ENCODE data around the gene FAM241A.

Gene FAM241A

DNA sequence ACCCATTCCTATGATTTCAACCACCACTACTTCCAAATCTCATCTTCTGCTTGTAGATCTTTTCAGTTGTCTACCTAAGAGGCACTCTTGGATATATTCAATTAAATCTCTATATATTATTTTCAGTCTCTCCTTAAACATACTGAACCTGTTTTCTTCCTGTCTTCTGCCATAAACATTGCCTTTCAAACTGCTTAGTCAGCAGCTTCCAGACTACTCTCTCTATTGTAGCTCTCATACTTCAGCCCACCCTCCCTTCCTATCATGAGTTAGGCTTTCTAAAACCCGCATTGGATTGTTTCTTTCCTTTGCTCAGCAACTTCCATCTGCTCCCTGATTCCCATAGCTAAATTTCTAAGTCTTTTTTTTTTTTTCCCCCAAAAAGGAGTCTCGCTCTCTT is 90.8 kb downstream of the FAM241A start:
- no peak for ATAC-seq
- no peak for TF ChIP-seq ESRRG (CRISPR knock-in tag; IDR thresholded peaks at IDR 0.05)
- TF ChIP-seq TCF4 (CRISPR knock-in tag; IDR thresholded peaks at IDR 0.05; ENCODE audit: borderline replicate concordance), result no peak
- TF ChIP-seq ZFP30 (CRISPR knock-in tag; IDR thresholded peaks at IDR 0.05), result no peak
- no peak for TF ChIP-seq BACH2 (CRISPR knock-in tag; IDR thresholded peaks at IDR 0.05; ENCODE audit: borderline replicate concordance)
- TF ChIP-seq, protein P1, sequence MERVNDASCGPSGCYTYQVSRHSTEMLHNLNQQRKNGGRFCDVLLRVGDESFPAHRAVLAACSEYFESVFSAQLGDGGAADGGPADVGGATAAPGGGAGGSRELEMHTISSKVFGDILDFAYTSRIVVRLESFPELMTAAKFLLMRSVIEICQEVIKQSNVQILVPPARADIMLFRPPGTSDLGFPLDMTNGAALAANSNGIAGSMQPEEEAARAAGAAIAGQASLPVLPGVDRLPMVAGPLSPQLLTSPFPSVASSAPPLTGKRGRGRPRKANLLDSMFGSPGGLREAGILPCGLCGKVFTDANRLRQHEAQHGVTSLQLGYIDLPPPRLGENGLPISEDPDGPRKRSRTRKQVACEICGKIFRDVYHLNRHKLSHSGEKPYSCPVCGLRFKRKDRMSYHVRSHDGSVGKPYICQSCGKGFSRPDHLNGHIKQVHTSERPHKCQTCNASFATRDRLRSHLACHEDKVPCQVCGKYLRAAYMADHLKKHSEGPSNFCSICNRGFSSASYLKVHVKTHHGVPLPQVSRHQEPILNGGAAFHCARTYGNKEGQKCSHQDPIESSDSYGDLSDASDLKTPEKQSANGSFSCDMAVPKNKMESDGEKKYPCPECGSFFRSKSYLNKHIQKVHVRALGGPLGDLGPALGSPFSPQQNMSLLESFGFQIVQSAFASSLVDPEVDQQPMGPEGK (CRISPR knock-in tag; IDR thresholded peaks at IDR 0.05; ENCODE audit: borderline replicate concordance), result no peak
- TF ChIP-seq OSR1 (CRISPR knock-in tag; IDR thresholded peaks at IDR 0.05), result no peak
- TF ChIP-seq ARNTL (CRISPR knock-in tag; IDR thresholded peaks at IDR 0.05; ENCODE audit: borderline replicate concordance, low read depth), result no peak
- TF ChIP-seq CSDC2 (CRISPR knock-in tag; IDR thresholded peaks at IDR 0.05), result no peak

DNA sequence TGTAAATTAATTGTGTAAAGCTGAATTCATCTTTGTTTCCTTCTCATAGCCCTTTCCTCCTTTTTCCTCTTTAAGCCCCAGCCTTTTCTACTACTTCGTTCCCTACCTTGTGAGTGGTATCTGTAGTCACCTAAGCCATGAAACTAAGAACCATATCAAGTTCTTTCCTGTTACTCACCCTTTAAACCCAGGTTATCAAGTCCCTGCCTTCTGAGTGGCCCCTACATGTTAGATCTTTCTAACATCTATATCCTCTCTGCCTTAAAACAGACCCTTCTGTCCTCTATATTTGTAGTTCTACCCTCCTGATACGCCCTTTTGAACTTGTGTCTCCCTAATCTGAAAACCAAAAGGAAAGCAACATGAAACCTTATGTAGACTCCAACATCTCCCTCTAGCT is 93.6 kb downstream of the FAM241A start:
- no peak for TF ChIP-seq ZNF565 (CRISPR knock-in tag; conservative IDR thresholded peaks at IDR 0.05; ENCODE audit: low read depth)
- no peak for TF ChIP-seq TSHZ2 (CRISPR knock-in tag; IDR thresholded peaks at IDR 0.05)
- TF ChIP-seq TOX (CRISPR knock-in tag; IDR thresholded peaks at IDR 0.05; ENCODE audit: borderline replicate concordance), result no peak
- TF ChIP-seq ESRRG (CRISPR knock-in tag; IDR thresholded peaks at IDR 0.05), result no peak
- no peak for TF ChIP-seq PPARA (CRISPR knock-in tag; IDR thresholded peaks at IDR 0.05; ENCODE audit: borderline replicate concordance)
- no peak for TF ChIP-seq ZFP30 (CRISPR knock-in tag; IDR thresholded peaks at IDR 0.05)
- no peak for TF ChIP-seq SNAI2 (CRISPR knock-in tag; IDR thresholded peaks at IDR 0.05)
- no peak for TF ChIP-seq BACH2 (CRISPR knock-in tag; IDR thresholded peaks at IDR 0.05; ENCODE audit: borderline replicate concordance)
- TF ChIP-seq RARB (CRISPR knock-in tag; IDR thresholded peaks at IDR 0.05), result no peak
- no peak for ATAC-seq

All from SK-N-SH treated with all-trans-retinoic acid at 6 μM for 48 hours (cell line).